ENCODE measurements around the gene PCNA. TPM values are rescaled to one million over a fixed set of nuclear protein-coding genes. Genes with fewer than 3 reads are reported as not detected.

PCNA gene
- total and polyA plus RNA-seq, 2 of the 4 experiments (the other 2 are of a cell fraction), result 155 to 213 TPM

GRCh38 chr20:5150226-5151076 is 30.7 kb upstream of the PCNA start:
- peak overlapping the region in 1 of 2 experiments; percentile 46; a peak in 2 of 4 replicates for H4K8ac ChIP-seq (ENCODE audit: low read depth in 2 of 2, low read length in 2 of 2)
- H4K5ac ChIP-seq (ENCODE audit: low read depth, low read length), result no peak overlapping the region
- H3K56ac ChIP-seq (ENCODE audit: extremely low read depth, insufficient read depth, low read length), result no peak overlapping the region
- peak; percentile 11; the same call in 1 of the 2 replicates for ATAC-seq (ENCODE audit: low read depth)
- WGBS, 2 experiments (ENCODE audit: extremely low coverage in 2 of 2, insufficient read length in 1 of 2), result 95% methylated on average over 4 of the region's 13 CpGs; no CpG with 5 or more reads in 1 of the 2 experiments
- H3K79me1 ChIP-seq (ENCODE audit: low read depth in 1 of 2, low read length in 2 of 2), result peaks cover 38 to 96% of the 10 kb centered on the region in 2 experiments
- in situ Hi-C loops (cut with MboI; ENCODE audit: low sequenced_read_pairs), result no loop called here
- no peak overlapping the region for H3K27ac ChIP-seq (ENCODE audit: insufficient read depth, low read length)
- H2AFZ ChIP-seq (replicated peaks; ENCODE audit: low read length, poor library complexity), result no peak overlapping the region
- no peak overlapping the region for H3K4me3 ChIP-seq (ENCODE audit: insufficient read depth, low read depth, low read length)
- BruUV-seq (replicated peaks), result no TSS peak
- H3K9ac ChIP-seq (ENCODE audit: low read depth, low read length), result no peak overlapping the region
- peak overlapping the region; percentile 60 for H2AK9ac ChIP-seq (replicated peaks; ENCODE audit: low read depth, low read length, poor library complexity)
- H2BK5ac ChIP-seq (ENCODE audit: low read depth, low read length, poor library complexity, severe bottlenecking), result peak overlapping the region; percentile 17
- H3K36me3 ChIP-seq (ENCODE audit: control insufficient read depth, insufficient read depth, low read length), result no peaks in the 10 kb centered on the region; the same call in 1 of the 2 replicates
- ChIA-PET CTCF (interaction anchor here (0.6 kb wide), 1 partner anchor 34 kb away, joined by 3 read pairs; no protein-coding TSS in a partner anchor), POLR2A (ENCODE audit: unreplicated experiment) (no interaction called here)
- peaks cover 44% of the 10 kb centered on the region for H3K9me1 ChIP-seq (ENCODE audit: insufficient read depth, low read length)
- peak overlapping the region; percentile 20; the same call in 1 of the 2 replicates for H2BK120ac ChIP-seq (ENCODE audit: low read depth, low read length)
- no peaks in the 10 kb centered on the region for H3K9me3 ChIP-seq (ENCODE audit: control insufficient read depth, insufficient read depth, low read length)
- H3K4ac ChIP-seq (ENCODE audit: low read depth, low read length), result peak overlapping the region; percentile 48
- 0 out of 2 replicates have a peak overlapping the region, but pooled peaks have one; percentile 66 for H3K18ac ChIP-seq (ENCODE audit: low read depth, low read length)
- peaks cover 23% of the 10 kb centered on the region for H3K4me1 ChIP-seq (ENCODE audit: control insufficient read depth, insufficient read depth, low read length)
- peak; percentile 58 for DNase-seq
- H4K20me1 ChIP-seq (ENCODE audit: insufficient read depth, low read length), result peaks cover 24% of the 10 kb centered on the region
- dilution Hi-C loops (cut with HindIII; ENCODE audit: low sequenced_read_pairs, unreplicated experiment), result no loop called here
- H2BK15ac ChIP-seq (ENCODE audit: low read depth, low read length), result 0 out of 3 replicates have a peak overlapping the region, but pooled peaks have one; percentile 31
- peak overlapping the region; percentile 28; the same call in 1 of the 2 replicates for H4K91ac ChIP-seq (ENCODE audit: insufficient read depth, low read depth, low read length)
- H2AK5ac ChIP-seq (ENCODE audit: low read depth, low read length), result peak overlapping the region; percentile 42; the same call in 1 of the 2 replicates
- 0 out of 2 replicates have a peak overlapping the region, but pooled peaks have one; percentile 23 for H2BK20ac ChIP-seq (ENCODE audit: low read depth, low read length)
- H3K23ac ChIP-seq (ENCODE audit: low read depth, low read length), result peak overlapping the region; percentile 69; the same call in 1 of the 2 replicates
- H3K27me3 ChIP-seq (ENCODE audit: control insufficient read depth, insufficient read depth, low read length), result no peaks in the 10 kb centered on the region
- H3K4me2 ChIP-seq (ENCODE audit: low read depth, low read length), result no peak overlapping the region
- H3K14ac ChIP-seq (replicated peaks; ENCODE audit: low read depth, low read length), result peak overlapping the region; percentile 86
- TF ChIP-seq USF2 (IDR thresholded peaks at IDR 0.05; ENCODE audit: low read depth, low read length) (peak; percentile 48; the same call in 1 of the 2 replicates), CTCF (conservative IDR thresholded peaks at IDR 0.05; ENCODE audit: low read depth, low read length) (no peak)
- intact Hi-C loops (cut with micrococcal nuclease), result no loop called here
